ENCODE measurements around the gene ALG9.

DNA sequence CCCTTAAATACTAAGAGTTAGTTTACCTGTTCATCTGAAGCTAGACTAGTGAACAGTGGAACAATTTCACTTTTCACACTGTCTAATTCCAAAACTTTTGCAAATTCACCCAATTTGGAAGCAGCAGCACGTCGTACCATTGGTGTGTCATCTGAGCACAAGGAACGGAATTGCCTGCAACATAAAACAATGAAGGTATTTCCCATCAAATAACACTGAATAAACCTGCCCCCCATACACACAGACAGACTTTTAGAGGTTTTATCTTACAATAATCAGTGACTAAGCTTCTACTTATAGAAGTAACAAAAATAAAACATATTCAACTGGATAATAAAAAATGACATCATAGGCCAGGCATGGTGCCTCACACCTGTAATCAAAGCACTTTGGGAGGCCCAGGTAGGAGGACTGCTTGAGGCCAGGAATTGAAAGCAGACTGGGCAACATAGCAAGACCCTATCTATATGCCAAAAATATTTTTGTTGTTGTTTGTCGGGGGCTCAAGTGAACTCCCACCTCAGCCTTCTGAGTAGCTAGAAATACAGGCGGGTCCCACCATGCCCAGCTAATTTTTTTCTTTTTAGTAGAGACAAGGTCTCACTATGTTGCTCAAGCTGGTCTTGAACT, 111.5 kb downstream of the ALG9 start:
- TF ChIP-seq, protein P1, sequence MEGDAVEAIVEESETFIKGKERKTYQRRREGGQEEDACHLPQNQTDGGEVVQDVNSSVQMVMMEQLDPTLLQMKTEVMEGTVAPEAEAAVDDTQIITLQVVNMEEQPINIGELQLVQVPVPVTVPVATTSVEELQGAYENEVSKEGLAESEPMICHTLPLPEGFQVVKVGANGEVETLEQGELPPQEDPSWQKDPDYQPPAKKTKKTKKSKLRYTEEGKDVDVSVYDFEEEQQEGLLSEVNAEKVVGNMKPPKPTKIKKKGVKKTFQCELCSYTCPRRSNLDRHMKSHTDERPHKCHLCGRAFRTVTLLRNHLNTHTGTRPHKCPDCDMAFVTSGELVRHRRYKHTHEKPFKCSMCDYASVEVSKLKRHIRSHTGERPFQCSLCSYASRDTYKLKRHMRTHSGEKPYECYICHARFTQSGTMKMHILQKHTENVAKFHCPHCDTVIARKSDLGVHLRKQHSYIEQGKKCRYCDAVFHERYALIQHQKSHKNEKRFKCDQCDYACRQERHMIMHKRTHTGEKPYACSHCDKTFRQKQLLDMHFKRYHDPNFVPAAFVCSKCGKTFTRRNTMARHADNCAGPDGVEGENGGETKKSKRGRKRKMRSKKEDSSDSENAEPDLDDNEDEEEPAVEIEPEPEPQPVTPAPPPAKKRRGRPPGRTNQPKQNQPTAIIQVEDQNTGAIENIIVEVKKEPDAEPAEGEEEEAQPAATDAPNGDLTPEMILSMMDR (IDR thresholded peaks at IDR 0.05) = no peak
- TF ChIP-seq POLR2A (IDR thresholded peaks at IDR 0.05) = no peak
